ENCODE measurements around the gene ARL15. TPM values are rescaled to one million over a fixed set of nuclear protein-coding genes. Genes with fewer than 3 reads are reported as not detected.

ARL15 gene
- total and polyA plus RNA-seq, 2 of the 4 experiments (the other 2 are of a cell fraction): 7.3 to 19.2 TPM

DNA sequence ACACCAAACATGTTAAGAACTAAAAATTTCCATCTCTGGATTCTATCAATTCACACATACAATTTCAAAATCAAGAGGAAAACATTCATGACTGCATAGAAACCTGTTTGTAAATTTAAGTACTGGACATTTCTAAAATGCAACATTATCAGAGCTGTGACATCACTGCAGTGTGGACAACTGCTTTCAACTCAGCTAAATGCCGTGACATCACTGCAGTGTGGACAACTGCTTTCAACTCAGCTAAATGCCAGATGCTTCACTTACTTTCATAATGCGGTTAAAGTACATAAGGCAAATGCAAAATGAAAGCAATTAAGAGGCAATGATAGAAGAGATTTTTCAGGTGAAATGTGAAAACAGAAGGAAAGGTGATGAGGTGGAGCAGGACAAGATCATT is 161.5 kb downstream of the ARL15 start:
- Histone ChIP-seq H3K9me3 (ENCODE audit: control insufficient read depth, insufficient read depth, low read length) (no peaks in the 10 kb centered on the region), H2BK5ac (ENCODE audit: low read depth, low read length, poor library complexity, severe bottlenecking) (no peak overlapping the region), H3K23ac (ENCODE audit: low read depth, low read length) (no peak overlapping the region), H3K27me3 (ENCODE audit: control insufficient read depth, insufficient read depth, low read length) (no peaks in the 10 kb centered on the region), H3K18ac (ENCODE audit: low read depth, low read length) (no peak overlapping the region), H3K56ac (ENCODE audit: extremely low read depth, insufficient read depth, low read length) (no peak overlapping the region), H3K4ac (ENCODE audit: low read depth, low read length) (no peak overlapping the region), H3K4me1 (ENCODE audit: control insufficient read depth, insufficient read depth, low read length) (no peaks in the 10 kb centered on the region), H4K91ac (ENCODE audit: insufficient read depth, low read depth, low read length) (no peak overlapping the region), H4K20me1 (ENCODE audit: insufficient read depth, low read length) (no peaks in the 10 kb centered on the region), H2BK20ac (ENCODE audit: low read depth, low read length) (no peak overlapping the region), H2AK5ac (ENCODE audit: low read depth, low read length) (no peak overlapping the region), H3K9me1 (ENCODE audit: insufficient read depth, low read length) (no peaks in the 10 kb centered on the region), H4K8ac (ENCODE audit: low read depth in 2 of 2, low read length in 2 of 2) (no peak overlapping the region), H4K5ac (ENCODE audit: low read depth, low read length) (no peak overlapping the region), H3K9ac (ENCODE audit: low read depth, low read length) (no peak overlapping the region), H3K27ac (ENCODE audit: insufficient read depth, low read length) (no peak overlapping the region), H2BK120ac (ENCODE audit: low read depth, low read length) (no peak overlapping the region), H2AFZ (replicated peaks; ENCODE audit: low read length, poor library complexity) (no peak overlapping the region), H3K4me2 (ENCODE audit: low read depth, low read length) (no peak overlapping the region), H3K36me3 (ENCODE audit: control insufficient read depth, insufficient read depth, low read length) (no peaks in the 10 kb centered on the region), H3K79me1 (ENCODE audit: low read depth in 1 of 2, low read length in 2 of 2) (no peaks in the 10 kb centered on the region), H2BK15ac (ENCODE audit: low read depth, low read length) (no peak overlapping the region), H2AK9ac (replicated peaks; ENCODE audit: low read depth, low read length, poor library complexity) (no peak overlapping the region), H3K14ac (replicated peaks; ENCODE audit: low read depth, low read length) (no peak overlapping the region), H3K4me3 (ENCODE audit: insufficient read depth, low read depth, low read length) (no peak overlapping the region)
- intact Hi-C loops (cut with micrococcal nuclease): no loop called here
- ATAC-seq (ENCODE audit: low read depth) (no peak), DNase-seq (peak; percentile 11)
- ChIA-PET CTCF (no interaction called here), POLR2A (ENCODE audit: unreplicated experiment) (no interaction called here)
- in situ Hi-C loops (cut with MboI; ENCODE audit: low sequenced_read_pairs): no loop called here
- WGBS, 2 experiments (ENCODE audit: extremely low coverage in 2 of 2, insufficient read length in 1 of 2): 100% methylated on average over 1 of the region's 2 CpGs; no CpG with 5 or more reads in 1 of the 2 experiments
- dilution Hi-C loops (cut with HindIII; ENCODE audit: low sequenced_read_pairs, unreplicated experiment): no loop called here
- TF ChIP-seq, protein P1, sequence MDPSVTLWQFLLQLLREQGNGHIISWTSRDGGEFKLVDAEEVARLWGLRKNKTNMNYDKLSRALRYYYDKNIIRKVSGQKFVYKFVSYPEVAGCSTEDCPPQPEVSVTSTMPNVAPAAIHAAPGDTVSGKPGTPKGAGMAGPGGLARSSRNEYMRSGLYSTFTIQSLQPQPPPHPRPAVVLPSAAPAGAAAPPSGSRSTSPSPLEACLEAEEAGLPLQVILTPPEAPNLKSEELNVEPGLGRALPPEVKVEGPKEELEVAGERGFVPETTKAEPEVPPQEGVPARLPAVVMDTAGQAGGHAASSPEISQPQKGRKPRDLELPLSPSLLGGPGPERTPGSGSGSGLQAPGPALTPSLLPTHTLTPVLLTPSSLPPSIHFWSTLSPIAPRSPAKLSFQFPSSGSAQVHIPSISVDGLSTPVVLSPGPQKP (IDR thresholded peaks at IDR 0.05; ENCODE audit: borderline replicate concordance, low read depth, low read length): no peak
- TF ChIP-seq MXI1 (IDR thresholded peaks at IDR 0.05; ENCODE audit: borderline replicate concordance, low read depth, low read length) (no peak), RFX5 (IDR thresholded peaks at IDR 0.05; ENCODE audit: low read depth, low read length) (no peak), RAD21 (IDR thresholded peaks at IDR 0.05; ENCODE audit: low read length) (no peak), CHD1 (IDR thresholded peaks at IDR 0.05; ENCODE audit: low read depth, low read length) (no peak), NFE2L2 (IDR thresholded peaks at IDR 0.05; ENCODE audit: low read depth, low read length) (no peak), RCOR1 (IDR thresholded peaks at IDR 0.05; ENCODE audit: insufficient replicate concordance, low read length) (no peak), MAZ (IDR thresholded peaks at IDR 0.05; ENCODE audit: borderline replicate concordance, low read depth, low read length) (no peak)
- TF ChIP-seq, protein P2, sequence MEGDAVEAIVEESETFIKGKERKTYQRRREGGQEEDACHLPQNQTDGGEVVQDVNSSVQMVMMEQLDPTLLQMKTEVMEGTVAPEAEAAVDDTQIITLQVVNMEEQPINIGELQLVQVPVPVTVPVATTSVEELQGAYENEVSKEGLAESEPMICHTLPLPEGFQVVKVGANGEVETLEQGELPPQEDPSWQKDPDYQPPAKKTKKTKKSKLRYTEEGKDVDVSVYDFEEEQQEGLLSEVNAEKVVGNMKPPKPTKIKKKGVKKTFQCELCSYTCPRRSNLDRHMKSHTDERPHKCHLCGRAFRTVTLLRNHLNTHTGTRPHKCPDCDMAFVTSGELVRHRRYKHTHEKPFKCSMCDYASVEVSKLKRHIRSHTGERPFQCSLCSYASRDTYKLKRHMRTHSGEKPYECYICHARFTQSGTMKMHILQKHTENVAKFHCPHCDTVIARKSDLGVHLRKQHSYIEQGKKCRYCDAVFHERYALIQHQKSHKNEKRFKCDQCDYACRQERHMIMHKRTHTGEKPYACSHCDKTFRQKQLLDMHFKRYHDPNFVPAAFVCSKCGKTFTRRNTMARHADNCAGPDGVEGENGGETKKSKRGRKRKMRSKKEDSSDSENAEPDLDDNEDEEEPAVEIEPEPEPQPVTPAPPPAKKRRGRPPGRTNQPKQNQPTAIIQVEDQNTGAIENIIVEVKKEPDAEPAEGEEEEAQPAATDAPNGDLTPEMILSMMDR (conservative IDR thresholded peaks at IDR 0.05; ENCODE audit: low read depth, low read length): no peak
- TF ChIP-seq, protein P3, sequence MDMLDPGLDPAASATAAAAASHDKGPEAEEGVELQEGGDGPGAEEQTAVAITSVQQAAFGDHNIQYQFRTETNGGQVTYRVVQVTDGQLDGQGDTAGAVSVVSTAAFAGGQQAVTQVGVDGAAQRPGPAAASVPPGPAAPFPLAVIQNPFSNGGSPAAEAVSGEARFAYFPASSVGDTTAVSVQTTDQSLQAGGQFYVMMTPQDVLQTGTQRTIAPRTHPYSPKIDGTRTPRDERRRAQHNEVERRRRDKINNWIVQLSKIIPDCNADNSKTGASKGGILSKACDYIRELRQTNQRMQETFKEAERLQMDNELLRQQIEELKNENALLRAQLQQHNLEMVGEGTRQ (IDR thresholded peaks at IDR 0.05; ENCODE audit: low read depth, low read length): no peak
- no TSS peak for BruUV-seq (replicated peaks)
